GM12878 (cell line): ENCODE data around the gene COX17. TPM values are rescaled to one million over a fixed set of nuclear protein-coding genes. Genes with fewer than 3 reads are reported as not detected.
A peak's percentile ranks its signal among the peaks of the same experiment; 100 is the strongest.

Experiments
- BCL3 ChIP-seq: IDR thresholded peaks from 2 replicates; pipeline ENCODE4 v1.6.1; 2011; ENCODE audit warnings: borderline replicate concordance, low read depth, mild to moderate bottlenecking, moderate library complexity, low read length; ENCODE audit not compliant: insufficient read depth, poor library complexity, severe bottlenecking
- BHLHE40 ChIP-seq, 2 experiments: fragments of 450-650 bp in 1 of 2; IDR thresholded peaks; 2 replicates each; pipeline ENCODE4 v1.6.1; 2011 to 2017; ENCODE audit warnings: low read depth in 2 of 2, borderline replicate concordance in 1 of 2, improper control_type of control experiment in 1 of 2, low read length in 1 of 2, mild to moderate bottlenecking in 1 of 2
- BMI1 ChIP-seq: fragments of 450-650 bp; IDR thresholded peaks from 2 replicates; pipeline ENCODE4 v1.6.1; 2016; ENCODE audit warnings: mild to moderate bottlenecking, moderate library complexity, borderline replicate concordance
- CEBPB ChIP-seq, 2 experiments: fragments of 150-350 bp in 1 of 2; IDR thresholded peaks; 2 replicates each; pipeline ENCODE4 v1.6.1; 2012 to 2014; ENCODE audit warnings: low read depth in 2 of 2, low read length in 2 of 2, borderline replicate concordance in 1 of 2, inconsistent platforms in 1 of 2
- CEBPZ ChIP-seq: fragments of 150-350 bp; IDR thresholded peaks from 2 replicates; pipeline ENCODE4 v1.6.1; 2016; ENCODE audit warnings: low read depth, low read length
- CREB1 ChIP-seq: IDR thresholded peaks from 2 replicates; pipeline ENCODE4 v1.6.1; 2012; ENCODE audit warnings: low read depth, mild to moderate bottlenecking, inconsistent platforms
- CREM ChIP-seq: IDR thresholded peaks from 2 replicates; pipeline ENCODE4 v1.6.1; 2014; ENCODE audit warnings: antibody characterized with exemption, low read depth
- ELK1 ChIP-seq: IDR thresholded peaks from 2 replicates; pipeline ENCODE4 v1.6.1; 2012; ENCODE audit warnings: low read depth, low read length, improper control_type of control experiment
- GABPA ChIP-seq: IDR thresholded peaks from 2 replicates; pipeline ENCODE4 v1.6.1; 2014; ENCODE audit warnings: antibody characterized with exemption, low read depth, mild to moderate bottlenecking, inconsistent platforms
- KAT2A ChIP-seq: conservative IDR thresholded peaks from 2 replicates; pipeline ENCODE4 v1.6.1; 2011; ENCODE audit warnings: low read depth, low read length; ENCODE audit not compliant: control insufficient read depth
- MEF2A ChIP-seq: IDR thresholded peaks from 2 replicates; pipeline ENCODE4 v1.6.1; 2011; ENCODE audit warnings: low read depth, mild to moderate bottlenecking, low read length, moderate library complexity; ENCODE audit not compliant: insufficient read depth
- NFIC ChIP-seq: IDR thresholded peaks from 2 replicates; pipeline ENCODE4 v1.6.1; 2012; ENCODE audit warnings: low read depth, mild to moderate bottlenecking, inconsistent platforms, low read length, moderate library complexity
- POLR2AphosphoS2 ChIP-seq: IDR thresholded peaks from 2 replicates; pipeline ENCODE4 v1.6.1; 2011; ENCODE audit warnings: low read depth, mild to moderate bottlenecking, low read length, improper control_type of control experiment, moderate library complexity
- RUNX3 ChIP-seq: IDR thresholded peaks from 2 replicates; pipeline ENCODE4 v1.6.1; 2012; ENCODE audit warnings: low read length, inconsistent platforms
- SMARCA5 ChIP-seq: fragments of 450-650 bp; IDR thresholded peaks from 2 replicates; pipeline ENCODE4 v1.6.1; 2017; ENCODE audit warnings: mild to moderate bottlenecking
- SREBF2 ChIP-seq: IDR thresholded peaks from 2 replicates; pipeline ENCODE4 v1.6.1; 2012; ENCODE audit warnings: mild to moderate bottlenecking, low read length
- TCF7 ChIP-seq: IDR thresholded peaks from 2 replicates; pipeline ENCODE4 v1.6.1; 2014; ENCODE audit warnings: antibody characterized with exemption, borderline replicate concordance
- ZBTB11 ChIP-seq: fragments of 450-650 bp; formaldehyde crosslinking; IDR thresholded peaks from 2 replicates; pipeline ENCODE4 v1.5.0; 2022; ENCODE audit warnings: mild to moderate bottlenecking, missing genetic modification characterization
- ZNF207 ChIP-seq: fragments of 450-650 bp; IDR thresholded peaks from 2 replicates; pipeline ENCODE4 v1.6.1; 2014; ENCODE audit warnings: antibody characterized with exemption, mild to moderate bottlenecking, borderline replicate concordance
- polyA plus RNA-seq, 11 experiments: library from polyadenylated mRNA; depleted of rRNA in 4 of 11; unstranded in 6 of 11; stranded (reverse) in 5 of 11; fragments of >200 nt; fragmentation: Nextera tagmentation in 4 of 11; fragmentation: Illumina TruSeq in 1 of 11; extraction: Ambion mirVana in 4 of 11; extraction: Trizol in 1 of 11; gene quantifications; 1 replicate in 1 of 11; 2 replicates in 10 of 11; pipeline versions ENCODE4 v1.2.1 to v1.2.3, GENCODE V29; 2011 to 2016; ENCODE audit warnings: inconsistent platforms in 2 of 11, missing spikeins in 2 of 11, low read depth in 1 of 11
- total RNA-seq, 4 experiments: library from RNA; depleted of rRNA in 3 of 4; stranded (reverse); fragments of >200 nt in 3 of 4; fragmentation: Illumina TruSeq in 1 of 4; extraction: Trizol in 1 of 4; gene quantifications; 2 replicates each; pipeline versions ENCODE4 v1.2.1 to v1.2.3, GENCODE V29; 2013 to 2021

COX17 gene
- total and polyA plus RNA-seq, 10 of the 15 experiments (the other 5 are each of a cell fraction or from before 2014, with no cell fraction given), result 111 to 717 (median 243) TPM

GRCh38 chr3:119639494-119640350, 37.5 kb downstream of the COX17 start (continued):
- TF ChIP-seq POLR2AphosphoS2 (no peak), ELK1 (no peak), RUNX3 (peak; percentile 61), CEBPZ (no peak), CREB1 (peak; percentile 34; the same call in 1 of the 2 replicates), NFIC (0 out of 2 replicates have a peak, but pooled peaks have one; percentile 49), ZNF207 (no peak), SREBF2 (no peak), KAT2A (no peak), CEBPB (IDR thresholded peaks at IDR 0.05; ENCODE audit: borderline replicate concordance in 1 of 2, low read depth in 2 of 2, low read length in 2 of 2) (peak in 1 of 2 experiments; percentile 71; a peak in 1 of 4 replicates), CREM (peak; percentile 61; the same call in 1 of the 2 replicates), BHLHE40 (IDR thresholded peaks at IDR 0.05; ENCODE audit: borderline replicate concordance in 1 of 2, low read depth in 2 of 2, low read length in 1 of 2) (no peak), GABPA (peak; percentile 51; the same call in 1 of the 2 replicates), MEF2A (0 out of 2 replicates have a peak, but pooled peaks have one; percentile 27), ZBTB11 (CRISPR knock-in tag) (0 out of 2 replicates have a peak, but pooled peaks have one; percentile 3), SMARCA5 (peak; percentile 30; the same call in 1 of the 2 replicates), BCL3 (peak; percentile 84), TCF7 (0 out of 2 replicates have a peak, but pooled peaks have one; percentile 29), BMI1 (peak; percentile 18; the same call in 1 of the 2 replicates)
